ENCODE measurements around the gene GGT1.
"Not testable (repeated sequence)": the region's sequence is repeated elsewhere in the genome, so short reads cannot be mapped to it uniquely, and the experiment has no call there.

The GGT1 gene

DNA sequence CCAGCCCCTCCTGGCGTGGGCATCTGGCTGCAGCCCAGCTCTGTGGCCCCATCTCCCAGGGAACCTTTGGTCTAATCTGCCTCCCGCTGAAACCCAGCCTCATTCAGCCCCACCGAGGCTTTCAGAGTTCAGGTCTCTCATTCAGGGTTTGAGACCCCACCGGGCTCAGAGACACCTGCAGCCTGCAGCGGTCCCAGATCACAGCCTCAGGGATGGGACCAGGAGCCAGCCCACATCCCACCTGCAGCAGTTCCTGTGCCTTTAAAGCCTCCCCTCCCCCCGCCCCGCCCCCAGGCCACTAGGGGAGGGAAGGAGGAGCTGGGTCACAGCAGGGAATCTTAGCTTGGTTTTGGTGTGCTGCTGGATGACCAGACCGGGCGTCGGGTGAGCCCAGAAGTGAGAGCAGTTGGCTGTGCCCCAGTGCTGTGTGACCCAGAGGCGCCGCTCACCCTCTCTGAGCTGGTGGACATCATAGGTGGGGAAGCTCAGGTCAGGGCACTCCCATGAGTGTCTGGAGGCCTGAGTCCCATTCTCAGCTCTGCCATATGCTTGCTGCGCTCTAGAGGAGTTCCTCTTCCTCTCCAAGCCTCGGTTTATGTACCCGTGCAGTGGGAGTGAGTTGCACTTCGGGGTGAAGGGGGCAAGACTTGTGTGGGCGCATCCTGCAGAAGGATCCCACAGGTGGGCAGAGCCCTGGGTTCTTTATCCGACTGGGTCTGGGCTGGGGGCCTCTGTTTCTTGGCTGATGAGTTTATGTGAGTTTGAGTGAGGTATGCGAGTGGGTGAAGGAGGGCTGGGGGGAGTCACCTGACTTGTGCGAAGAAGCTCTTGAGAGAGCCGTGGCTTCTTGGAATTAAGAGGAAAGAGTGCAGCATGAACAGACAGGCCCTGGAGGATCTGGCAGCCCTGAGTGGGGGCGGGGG, at the start of gene GGT1:
Gene GGT1 (plus strand): TSS at position 347 of the 923 bp plus-strand sequence. CDS start 7,889 bp downstream, outside the sequence.
- FAIRE-seq; DNase-seq (ENCODE audit: extremely low spot score, insufficient read length, low read depth): not testable (repeated sequence)

DNA sequence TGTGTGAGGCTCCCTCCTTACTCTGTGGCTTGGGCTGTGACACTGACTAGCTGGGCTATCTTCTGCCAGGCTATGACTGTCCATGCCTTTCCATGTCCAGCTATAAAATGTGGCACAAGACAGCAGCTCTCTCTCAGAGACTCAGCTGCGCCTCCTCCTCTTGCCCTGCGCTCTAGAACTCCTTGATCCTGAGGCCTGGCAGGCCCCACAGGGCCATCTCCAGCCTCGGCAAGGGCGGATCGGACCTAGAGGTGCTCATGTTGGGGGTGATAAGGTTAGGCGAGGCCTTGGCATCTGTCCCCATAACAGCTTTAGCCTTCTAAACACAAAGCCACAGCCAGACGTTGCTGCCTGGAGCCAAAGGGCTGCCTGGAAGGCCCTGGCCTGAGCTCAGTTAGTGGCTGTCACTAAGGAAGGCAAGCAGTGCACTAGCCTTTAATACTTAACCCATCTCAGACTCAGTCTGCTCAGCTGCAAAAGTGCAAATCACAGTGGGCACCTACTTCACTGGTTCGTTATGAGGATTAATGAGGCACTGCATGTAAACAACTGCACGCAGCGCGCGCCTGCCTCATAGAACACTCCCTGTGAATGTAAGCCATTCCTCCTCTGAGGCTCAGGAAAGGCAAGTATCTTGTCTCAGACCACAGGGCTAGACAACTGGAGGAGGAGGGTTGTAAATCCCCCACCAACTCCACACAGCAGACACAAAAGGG, 49.2 kb upstream of the GGT1 start:
- DNase-seq (ENCODE audit: extremely low spot score, insufficient read length, low read depth) (no peak), FAIRE-seq (peak; percentile 24)

DNA sequence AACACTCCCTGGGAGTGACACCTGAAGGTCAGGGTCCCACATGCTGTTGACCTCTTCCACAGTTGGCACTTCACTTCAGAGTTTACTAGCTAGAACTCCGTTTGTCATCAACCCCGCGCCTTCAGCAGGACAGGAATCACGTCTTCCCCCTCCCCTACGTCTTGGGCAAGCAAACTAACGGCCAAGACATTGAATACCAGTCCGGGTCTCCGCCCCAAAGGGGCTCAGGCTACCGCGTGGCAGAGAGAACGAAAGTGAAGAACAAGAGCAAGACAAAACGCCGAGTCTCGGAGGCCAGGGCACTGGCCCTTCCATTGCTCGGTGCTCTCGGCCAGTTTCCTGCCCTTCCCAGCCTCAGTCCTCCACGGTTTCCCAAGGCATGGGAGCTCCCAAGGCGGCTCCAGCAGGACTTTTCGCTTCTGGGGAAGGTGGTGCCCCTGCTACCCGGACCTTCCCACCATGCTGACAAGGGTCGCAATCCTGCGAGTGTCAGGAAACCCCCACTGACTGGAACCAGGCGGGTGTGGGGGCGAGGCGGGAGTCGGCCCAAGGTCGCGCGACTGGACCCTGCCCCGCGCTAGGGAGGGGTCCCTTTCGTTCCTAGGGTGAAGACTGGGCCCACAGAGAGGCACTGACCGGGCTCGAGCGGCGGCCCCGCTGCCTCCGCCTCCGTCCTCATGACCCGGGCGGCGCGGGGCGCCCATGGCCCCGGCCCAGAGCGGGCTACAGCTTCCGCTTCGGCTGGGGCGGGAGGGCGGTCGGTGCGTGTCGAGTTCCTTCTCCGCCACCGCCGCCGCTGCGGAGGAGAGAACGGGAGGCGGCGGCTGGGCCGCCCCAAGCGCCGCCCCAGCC, 48.5 kb upstream of the GGT1 start, which contains the start of gene GUCD1:
Gene GUCD1 (minus strand): TSS at position 826 of the 852 bp plus-strand sequence. CDS start 147 bp downstream, at position 679.
- peak; percentile 76 for FAIRE-seq
- no peak for DNase-seq (ENCODE audit: extremely low spot score, insufficient read length, low read depth)

DNA sequence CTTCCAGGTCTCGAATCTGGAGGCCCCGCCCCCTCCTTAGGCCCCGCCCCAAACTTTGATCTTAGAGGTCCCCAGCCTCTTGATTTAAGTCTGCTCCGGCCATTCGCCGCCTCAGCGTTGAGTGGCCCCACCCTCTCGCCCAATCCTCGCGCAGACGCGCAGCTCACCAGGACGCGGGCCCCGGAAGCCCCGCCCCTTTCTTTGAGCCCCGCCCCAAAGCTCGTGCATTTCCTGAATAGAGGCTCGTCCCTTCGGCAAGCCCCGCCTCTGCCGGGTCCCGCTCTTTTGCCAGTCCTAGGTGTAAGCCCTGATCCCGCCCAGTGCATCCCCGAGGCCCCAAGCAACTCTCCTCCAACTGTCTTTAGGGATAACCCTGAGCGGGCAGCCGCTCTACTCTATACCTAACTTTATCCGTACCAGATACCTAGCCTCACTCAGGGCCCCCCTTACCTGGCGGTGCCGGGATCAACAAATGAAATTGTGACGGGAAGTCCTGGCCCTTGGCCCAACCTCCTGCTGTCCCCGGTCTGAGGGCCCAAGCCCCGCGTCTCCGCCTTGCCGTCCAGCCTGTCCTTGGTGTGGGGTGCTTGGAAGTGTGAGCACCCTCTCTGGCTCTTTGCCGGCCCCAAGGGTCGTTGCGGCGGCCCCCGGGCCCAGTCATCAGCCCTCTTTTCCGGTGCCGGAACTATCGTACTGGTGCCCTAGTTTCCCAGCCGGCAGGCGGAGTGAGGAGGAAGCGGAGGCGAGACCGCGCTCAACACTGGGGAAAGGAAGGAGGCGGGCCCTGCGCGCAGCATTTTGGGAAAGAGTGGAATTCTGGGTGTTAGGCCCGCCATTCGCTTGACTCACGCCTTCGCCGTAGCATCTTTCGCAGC, 47.6 kb upstream of the GGT1 start, which contains the start of gene SNRPD3:
Gene SNRPD3 (plus strand): TSS at position 835 of the 875 bp plus-strand sequence. CDS start 1,676 bp downstream, outside the sequence.
- peak; percentile 97 for DNase-seq (ENCODE audit: extremely low spot score, insufficient read length, low read depth)
- peak; percentile 96 for FAIRE-seq

DNA sequence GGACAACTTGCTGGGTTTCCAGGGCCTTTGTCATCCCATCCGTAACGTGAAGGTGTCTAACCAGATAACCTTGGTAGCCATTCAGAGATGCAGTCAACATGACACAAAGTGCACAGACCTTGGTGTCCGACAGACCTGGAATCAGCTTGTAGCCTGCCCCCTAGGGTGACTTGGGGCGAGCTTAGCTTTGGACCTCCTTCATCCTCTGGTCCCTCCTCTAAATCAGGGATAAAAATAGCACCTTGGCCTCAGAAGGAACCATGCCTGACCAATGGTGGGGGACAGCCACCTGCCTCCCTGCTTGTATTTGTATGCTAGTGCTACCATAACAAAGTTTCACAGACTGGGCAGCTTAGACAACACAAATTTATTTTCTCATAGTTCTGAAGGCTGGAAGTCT, 43.5 kb upstream of the GGT1 start:
- no peak for FAIRE-seq
- no peak for DNase-seq (ENCODE audit: extremely low spot score, insufficient read length, low read depth)

DNA sequence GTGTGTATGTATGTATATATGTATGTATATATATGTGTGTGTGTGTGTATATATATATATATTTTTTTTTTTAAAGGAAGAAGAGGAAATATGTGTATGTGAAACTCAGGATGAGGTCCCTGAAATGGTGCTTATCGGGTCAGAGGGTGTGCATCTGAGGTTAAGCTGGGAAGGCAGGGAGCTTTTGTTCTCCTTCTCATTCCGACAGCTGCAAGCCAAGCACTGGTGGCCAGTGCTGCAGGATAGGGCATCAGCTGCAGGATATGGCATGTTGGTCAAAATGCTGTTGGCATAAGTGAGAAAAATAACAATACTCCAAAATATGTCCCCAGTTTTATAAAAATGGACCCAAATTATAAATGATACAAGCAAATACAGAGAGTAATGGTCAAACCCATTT, 39.7 kb upstream of the GGT1 start:
- FAIRE-seq: no peak
- no peak for DNase-seq (ENCODE audit: extremely low spot score, insufficient read length, low read depth)

DNA sequence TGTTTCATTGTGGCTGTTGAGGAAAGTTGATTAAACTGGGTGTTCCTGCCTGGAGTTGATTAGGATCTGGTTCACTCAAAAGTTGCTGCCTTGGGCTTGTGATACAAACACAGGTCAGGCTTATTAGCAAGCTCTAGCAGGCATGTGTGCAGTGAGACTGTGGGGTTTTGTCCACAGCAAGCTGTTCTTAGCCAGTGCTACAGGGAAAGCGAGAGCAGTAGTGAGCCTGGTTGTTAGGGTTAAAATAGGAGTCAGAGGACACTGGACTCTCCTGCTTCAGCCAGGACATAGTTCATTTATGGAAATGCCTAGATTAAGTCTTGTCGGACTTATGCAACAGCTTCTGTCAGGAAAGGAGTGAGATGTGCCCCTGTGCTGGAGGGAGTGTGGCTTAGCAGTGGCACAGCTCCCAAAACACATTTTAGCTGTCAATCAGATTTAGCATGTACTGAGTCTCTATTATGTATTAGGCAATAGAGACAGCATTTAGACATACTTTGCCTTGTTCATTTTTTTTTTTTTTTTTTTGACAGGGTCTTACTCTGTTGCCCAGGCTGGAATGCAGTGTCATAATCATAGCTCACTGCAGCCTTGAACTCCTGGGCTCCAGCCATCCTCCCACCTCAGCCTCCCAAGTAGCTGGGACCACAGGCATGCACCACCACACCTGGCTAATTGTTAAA, 38.5 kb upstream of the GGT1 start:
- DNase-seq (ENCODE audit: extremely low spot score, insufficient read length, low read depth) (no peak), FAIRE-seq (no peak)

DNA sequence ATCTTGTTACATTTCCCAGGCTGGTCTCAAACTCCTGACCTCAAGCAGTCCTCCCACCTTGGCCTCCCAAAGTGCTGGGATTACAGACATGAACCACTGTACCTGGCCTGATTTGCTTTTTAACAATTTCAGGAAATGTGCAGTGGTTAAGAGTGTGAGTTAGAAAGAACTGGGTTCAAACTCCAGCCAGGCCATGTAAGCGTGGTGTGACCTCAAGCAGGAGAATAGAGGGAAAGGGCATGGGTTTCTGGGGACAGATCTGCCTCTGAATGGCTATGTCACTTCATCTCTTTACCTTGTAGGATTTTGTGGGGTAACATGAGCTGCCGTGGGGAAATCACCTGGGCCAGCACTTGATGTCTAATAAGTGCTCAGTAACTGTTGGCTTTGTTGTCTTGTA, 37.9 kb upstream of the GGT1 start:
- no peak for DNase-seq (ENCODE audit: extremely low spot score, insufficient read length, low read depth)
- no peak for FAIRE-seq

DNA sequence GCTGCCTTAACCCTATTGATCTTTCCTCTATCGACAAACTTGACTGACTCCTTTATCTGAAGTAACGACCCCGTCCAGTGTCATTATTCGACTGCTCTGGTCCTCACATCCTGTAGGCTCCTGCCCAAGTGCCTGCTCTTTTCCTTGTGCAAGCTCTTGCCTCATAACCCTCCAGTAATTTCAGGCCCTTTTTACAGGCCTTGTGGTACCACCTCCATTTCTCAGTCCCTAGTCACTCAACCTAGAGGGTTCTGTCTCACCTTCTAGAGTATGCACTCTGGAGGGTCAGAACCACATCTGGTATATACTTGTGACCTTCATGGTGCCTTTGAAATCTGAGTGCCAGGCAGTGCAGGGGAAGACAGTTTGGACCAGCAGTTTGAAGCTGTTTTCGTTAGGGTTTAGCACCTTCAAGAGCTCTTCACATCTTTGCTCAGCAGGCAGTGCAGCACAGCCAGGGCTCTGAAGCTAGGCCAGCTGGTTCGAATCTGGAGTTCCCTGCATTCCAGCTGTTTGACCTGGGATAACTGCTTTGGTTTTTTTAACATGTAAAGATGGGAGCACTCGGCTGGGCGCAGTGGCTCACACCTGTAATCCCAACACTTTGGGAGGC, 36.0 kb upstream of the GGT1 start:
- DNase-seq (ENCODE audit: extremely low spot score, insufficient read length, low read depth) (no peak), FAIRE-seq (no peak)

DNA sequence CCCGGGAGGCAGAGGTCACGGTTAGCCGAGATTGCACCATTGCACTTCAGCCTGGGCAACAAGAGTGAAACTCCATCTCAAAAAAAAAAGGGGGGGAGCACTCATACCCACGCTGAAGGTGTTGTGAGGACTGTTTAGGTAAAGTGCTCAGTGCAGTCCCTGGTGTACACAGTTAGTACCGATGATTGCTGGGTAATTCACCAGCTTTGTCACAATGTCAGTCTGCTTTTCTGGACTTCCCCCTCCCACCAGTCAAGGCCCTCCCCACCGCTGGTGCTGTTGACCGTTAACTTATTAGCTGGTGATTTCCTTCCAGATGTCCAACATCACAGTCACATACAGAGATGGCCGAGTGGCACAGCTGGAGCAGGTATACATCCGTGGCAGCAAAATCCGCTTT, 35.3 kb upstream of the GGT1 start:
- FAIRE-seq (peak; percentile 77), DNase-seq (ENCODE audit: extremely low spot score, insufficient read length, low read depth) (no peak)

DNA sequence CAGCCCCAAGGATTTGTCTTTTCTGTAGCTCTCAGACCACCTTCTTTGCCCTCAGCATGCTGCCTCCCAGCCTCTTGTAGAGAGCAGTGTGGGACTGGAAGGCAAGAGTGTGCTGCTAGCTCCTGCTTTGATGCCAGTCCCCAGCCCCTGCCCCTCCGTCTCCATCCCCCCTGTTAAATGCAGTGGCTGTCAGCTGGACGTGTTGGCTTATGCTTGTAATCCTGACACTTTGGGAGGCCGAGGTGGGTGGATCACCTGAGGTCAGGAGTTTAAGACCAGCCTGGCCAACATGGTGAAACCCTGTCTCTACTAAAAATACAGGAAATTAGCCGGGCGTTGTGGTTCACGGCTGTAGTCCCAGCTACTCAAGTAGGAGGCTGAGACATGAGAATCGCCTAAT, 31.7 kb upstream of the GGT1 start:
- DNase-seq (ENCODE audit: extremely low spot score, insufficient read length, low read depth) (no peak), FAIRE-seq (no peak)

DNA sequence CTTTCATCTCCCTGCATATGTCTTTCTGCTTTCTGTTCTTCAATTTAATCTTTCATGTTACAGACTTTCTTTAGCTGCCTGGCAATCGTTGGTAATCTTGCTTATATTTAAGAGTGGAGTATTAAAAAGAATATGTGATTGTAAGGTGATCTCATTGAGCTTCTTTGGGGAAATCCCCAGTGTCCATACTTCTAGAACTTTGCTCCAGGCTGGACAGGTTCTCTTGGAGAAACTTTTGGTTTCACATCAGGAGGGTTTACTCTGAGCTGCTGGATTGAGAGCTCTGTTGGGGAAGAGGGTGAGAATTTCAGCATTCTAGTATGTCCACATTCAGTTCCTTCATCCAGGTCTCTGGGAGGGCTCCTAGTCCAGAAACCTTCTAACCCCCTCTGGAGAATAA, 26.2 kb upstream of the GGT1 start:
- no peak for DNase-seq (ENCODE audit: extremely low spot score, insufficient read length, low read depth)
- no peak for FAIRE-seq

DNA sequence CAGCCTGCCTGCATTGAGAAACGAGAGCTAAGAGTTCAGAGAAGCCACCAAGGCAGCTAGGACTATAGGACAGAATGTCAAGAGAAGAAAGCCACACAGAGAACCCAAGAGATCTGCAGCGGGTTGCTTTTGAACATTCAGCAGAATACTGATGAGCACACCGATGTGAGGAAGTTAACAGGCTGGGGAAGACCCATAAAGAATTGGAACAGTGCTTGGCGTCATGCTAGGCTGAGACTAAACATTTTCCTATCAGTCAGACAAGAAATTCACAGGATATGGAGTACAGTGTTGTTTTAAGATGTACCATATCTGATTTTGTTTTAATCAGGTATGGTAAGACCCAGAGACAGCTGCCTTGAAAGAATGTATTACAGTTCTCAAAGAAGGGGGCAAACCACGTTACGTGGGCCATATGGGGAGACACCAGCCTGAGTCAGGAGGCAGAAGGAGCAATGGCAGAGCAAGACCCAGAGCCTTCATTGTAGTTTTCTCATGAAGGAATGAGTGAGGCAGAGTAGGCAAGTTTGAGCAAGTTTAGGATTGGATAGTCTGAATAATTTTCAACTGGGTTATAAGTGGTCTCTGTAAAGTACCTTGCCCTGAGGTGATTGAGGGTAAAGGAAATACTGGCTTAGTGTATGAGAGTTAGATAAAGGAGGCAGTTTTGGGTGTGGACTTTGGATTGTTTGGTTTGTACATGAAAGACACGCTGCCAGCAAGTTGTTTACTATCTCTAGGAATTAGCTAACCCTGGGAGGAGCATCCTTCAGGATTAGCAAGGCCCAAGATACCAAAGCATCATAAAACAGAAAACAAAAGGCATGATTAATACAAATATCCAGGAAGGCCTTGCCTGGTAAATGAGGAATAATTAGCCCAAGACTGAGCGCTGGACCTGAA, 24.4 kb upstream of the GGT1 start:
- peak; percentile 15 for FAIRE-seq

DNA sequence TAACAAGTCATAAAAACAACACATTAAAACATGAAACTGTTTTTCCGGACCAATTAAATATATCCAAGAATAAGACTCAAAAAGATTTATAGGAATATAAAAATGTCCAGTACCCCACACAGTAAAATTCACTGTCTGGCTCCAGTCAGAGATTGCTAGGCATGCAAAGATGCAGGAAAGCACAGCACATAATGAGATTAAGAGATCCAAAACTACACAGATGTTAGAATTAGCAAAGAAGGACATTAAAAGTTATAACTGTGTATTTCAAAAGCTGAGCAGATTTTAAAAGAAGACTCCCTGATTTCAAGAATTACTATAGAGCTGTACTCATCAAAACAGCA, 23.8 kb upstream of the GGT1 start:
- FAIRE-seq: no peak
- no peak for DNase-seq (ENCODE audit: extremely low spot score, insufficient read length, low read depth)

More for the DNA sequence above, 24.4 kb upstream of the GGT1 start:
- DNase-seq (ENCODE audit: extremely low spot score, insufficient read length, low read depth): no peak

DNA sequence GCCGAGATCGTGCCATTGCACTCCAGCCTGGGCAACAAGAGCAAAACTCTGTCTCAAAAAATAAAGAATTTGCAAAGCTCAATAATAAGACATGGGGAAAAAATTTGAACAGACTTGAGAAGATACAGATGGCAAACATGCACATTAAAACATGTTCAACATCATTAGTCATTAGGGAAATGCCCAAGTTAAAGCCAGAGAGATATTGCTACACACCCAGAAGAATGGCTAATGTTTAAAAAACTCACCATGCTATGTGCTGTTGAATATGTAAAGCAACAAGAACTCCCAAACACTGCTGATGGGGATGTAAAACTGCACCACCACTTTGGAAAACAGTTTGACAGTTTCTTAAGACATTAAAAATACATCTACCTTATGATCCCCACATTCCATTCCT, 22.7 kb upstream of the GGT1 start:
- DNase-seq (ENCODE audit: extremely low spot score, insufficient read length, low read depth) (no peak), FAIRE-seq (no peak)

DNA sequence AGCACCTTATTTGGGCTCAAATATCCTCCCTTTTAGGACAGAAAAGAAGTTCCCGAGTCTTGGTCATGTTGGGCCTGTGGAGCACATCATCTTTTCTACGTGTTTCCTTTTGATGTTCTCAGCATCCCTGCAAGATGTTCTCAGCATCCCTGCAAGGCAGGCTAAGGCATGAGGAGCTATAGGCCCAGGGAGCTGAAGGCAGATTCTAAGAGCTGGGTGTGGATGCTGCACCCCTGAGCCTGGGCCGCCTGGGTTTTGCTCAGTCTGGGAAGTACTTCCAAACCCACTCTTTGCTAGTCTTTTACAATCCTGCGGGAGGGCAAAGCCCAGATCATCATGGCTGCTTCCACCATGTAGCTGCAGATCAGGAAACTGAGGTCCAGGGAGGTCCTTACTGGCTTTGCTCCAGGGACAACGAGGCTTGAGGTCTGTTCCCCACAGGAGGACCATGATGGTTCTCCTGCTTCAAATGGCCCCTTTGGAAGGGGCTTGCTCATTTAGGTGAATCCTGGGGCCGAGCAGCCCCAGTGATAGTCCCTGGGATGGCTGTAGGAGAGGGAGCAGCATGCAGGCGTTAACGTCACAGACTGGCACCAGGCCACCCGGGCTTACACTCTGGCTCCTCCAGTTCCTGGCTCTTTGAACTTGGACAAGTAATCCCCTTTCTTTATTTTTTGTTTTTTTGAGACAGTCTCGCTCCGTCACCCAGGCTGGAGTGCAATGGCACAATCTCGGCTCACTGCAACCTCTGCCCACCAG, 20.8 kb upstream of the GGT1 start:
- no peak for FAIRE-seq
- DNase-seq (ENCODE audit: extremely low spot score, insufficient read length, low read depth): no peak

All from GM18507 (cell line).